ENCODE measurements around the gene MYO10.

GRCh38 chr5:16723821-16724220 is 212.3 kb downstream of the MYO10 start:
- TF ChIP-seq CTCF (IDR thresholded peaks at IDR 0.05) (no peak), POLR2A (IDR thresholded peaks at IDR 0.05) (no peak)
